Stimulated activated naive CD8-positive, alpha-beta T cell treated with anti-CD3 and anti-CD28 coated beads, Interleukin-15, Interleukin-2, amounts not matched to agents 100 U/mL and 50 U/mL, for 24 hours (primary cell): ENCODE measurements around the gene SNHG17.
"Not testable (repeated sequence)": the region's sequence is repeated elsewhere in the genome, so short reads cannot be mapped to it uniquely, and the experiment has no call there.

Experiments
- ATAC-seq: fragments of 150-1000 bp; cut with Tn5 transposase; one replicate; pipeline ENCODE4 v1.10.0; 2021
- DNase-seq: peaks from one replicate; pipeline ENCODE4 v3.0.0; 2021

SNHG17 gene

GRCh38 chr20:38447931-38448675, 13.0 kb upstream of the SNHG17 start:
- no peak for DNase-seq
- ATAC-seq = no peak

GRCh38 chr20:38447251-38447661, 12.1 kb upstream of the SNHG17 start:
- DNase-seq (no peak), ATAC-seq (no peak)

GRCh38 chr20:38446441-38447209, 11.5 kb upstream of the SNHG17 start:
- DNase-seq (peak; percentile 99), ATAC-seq (peak; percentile 96)

GRCh38 chr20:38445901-38446425, 10.8 kb upstream of the SNHG17 start:
- ATAC-seq = no peak

GRCh38 chr20:38445381-38445796, 10.3 kb upstream of the SNHG17 start:
- ATAC-seq = no peak
- no peak for DNase-seq

More at GRCh38 chr20:38445901-38446425, 10.8 kb upstream of the SNHG17 start:
- no peak for DNase-seq

GRCh38 chr20:38441916-38442315, 6.8 kb upstream of the SNHG17 start:
- ATAC-seq (no peak), DNase-seq (no peak)

- not testable (repeated sequence) for DNase-seq, ATAC-seq
These were observed 6.0 kb upstream of the SNHG17 start for GRCh38 chr20:38441110-38441509.

GRCh38 chr20:38437796-38438195, 2.7 kb upstream of the SNHG17 start:
- no peak for ATAC-seq

GRCh38 chr20:38435555-38435939, 419 bp upstream of the SNHG17 start:
- ATAC-seq = no peak
- DNase-seq = no peak

More at GRCh38 chr20:38437796-38438195, 2.7 kb upstream of the SNHG17 start:
- DNase-seq = no peak

GRCh38 chr20:38434301-38434741, 807 bp downstream of the SNHG17 start:
- DNase-seq = peak; percentile 17
- ATAC-seq = peak; percentile 8

GRCh38 chr20:38433304-38433972, 1.7 kb downstream of the SNHG17 start:
- ATAC-seq (no peak), DNase-seq (no peak)

- ATAC-seq, DNase-seq: not testable (repeated sequence)
These were observed 2.3 kb downstream of the SNHG17 start for GRCh38 chr20:38432870-38433269.

- ATAC-seq (no peak), DNase-seq (no peak)
These were observed 2.8 kb downstream of the SNHG17 start for GRCh38 chr20:38432292-38432691.

GRCh38 chr20:38430679-38431325, 4.3 kb downstream of the SNHG17 start:
- no peak for DNase-seq
- no peak for ATAC-seq

GRCh38 chr20:38429301-38429700, 5.8 kb downstream of the SNHG17 start:
- DNase-seq (no peak), ATAC-seq (no peak)

GRCh38 chr20:38428800-38429199, 6.3 kb downstream of the SNHG17 start:
- no peak for ATAC-seq
- DNase-seq = no peak

- ATAC-seq (no peak), DNase-seq (no peak)
These were observed 7.5 kb downstream of the SNHG17 start for GRCh38 chr20:38427655-38428023.

GRCh38 chr20:38426006-38426897, 8.9 kb downstream of the SNHG17 start:
- ATAC-seq = peak; percentile 87
- peak; percentile 43 for DNase-seq

GRCh38 chr20:38424401-38424800, 10.7 kb downstream of the SNHG17 start:
- DNase-seq (no peak), ATAC-seq (no peak)

GRCh38 chr20:38423541-38423940, 11.6 kb downstream of the SNHG17 start:
- no peak for ATAC-seq
- no peak for DNase-seq

- DNase-seq = no peak
- no peak for ATAC-seq
These were observed 13.2 kb downstream of the SNHG17 start for GRCh38 chr20:38421915-38422314.
